B cell (primary cell): ENCODE measurements around the gene PYCR2.

Experiments used
- EZH2 ChIP-seq: IDR thresholded peaks from 2 replicates; pipeline ENCODE4 v1.6.1; 2012; ENCODE audit warnings: borderline replicate concordance, low read depth, mild to moderate bottlenecking, moderate library complexity, low read length; ENCODE audit not compliant: insufficient read depth, poor library complexity, severe bottlenecking
- TF ChIP-seq, protein P1 (sequence below): fragments of 200-600 bp; IDR thresholded peaks from one replicate; pipeline ENCODE4 v1.8.0; 2022; ENCODE audit warnings: antibody characterized with exemption, mild to moderate bottlenecking

DNA sequence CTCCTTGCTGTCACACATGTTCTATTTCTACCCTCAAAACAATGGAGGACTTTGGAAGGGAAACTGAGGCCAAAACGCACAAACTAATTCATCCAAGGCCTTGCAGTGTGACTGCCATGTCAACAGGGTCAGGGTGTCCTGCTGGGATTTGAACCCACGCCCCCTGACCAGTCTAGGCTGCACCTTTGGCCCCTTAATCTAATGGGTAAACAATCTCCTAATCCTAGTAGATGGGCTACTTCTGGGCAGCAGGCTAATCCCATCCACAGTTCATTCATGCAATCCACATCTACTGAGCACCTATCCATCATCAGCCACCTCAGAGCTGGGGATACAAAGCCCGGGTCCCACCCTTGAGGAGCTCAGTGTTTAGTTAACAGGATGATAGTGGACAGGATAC lies 34.0 kb upstream of the PYCR2 start:
- TF ChIP-seq, protein P1, sequence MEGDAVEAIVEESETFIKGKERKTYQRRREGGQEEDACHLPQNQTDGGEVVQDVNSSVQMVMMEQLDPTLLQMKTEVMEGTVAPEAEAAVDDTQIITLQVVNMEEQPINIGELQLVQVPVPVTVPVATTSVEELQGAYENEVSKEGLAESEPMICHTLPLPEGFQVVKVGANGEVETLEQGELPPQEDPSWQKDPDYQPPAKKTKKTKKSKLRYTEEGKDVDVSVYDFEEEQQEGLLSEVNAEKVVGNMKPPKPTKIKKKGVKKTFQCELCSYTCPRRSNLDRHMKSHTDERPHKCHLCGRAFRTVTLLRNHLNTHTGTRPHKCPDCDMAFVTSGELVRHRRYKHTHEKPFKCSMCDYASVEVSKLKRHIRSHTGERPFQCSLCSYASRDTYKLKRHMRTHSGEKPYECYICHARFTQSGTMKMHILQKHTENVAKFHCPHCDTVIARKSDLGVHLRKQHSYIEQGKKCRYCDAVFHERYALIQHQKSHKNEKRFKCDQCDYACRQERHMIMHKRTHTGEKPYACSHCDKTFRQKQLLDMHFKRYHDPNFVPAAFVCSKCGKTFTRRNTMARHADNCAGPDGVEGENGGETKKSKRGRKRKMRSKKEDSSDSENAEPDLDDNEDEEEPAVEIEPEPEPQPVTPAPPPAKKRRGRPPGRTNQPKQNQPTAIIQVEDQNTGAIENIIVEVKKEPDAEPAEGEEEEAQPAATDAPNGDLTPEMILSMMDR: no peak
- TF ChIP-seq EZH2: no peak
